Peyer's patch (tissue), 4 donors: Measurements from ENCODE around the gene SLC16A9. TPM values are rescaled to one million over a fixed set of nuclear protein-coding genes. Genes with fewer than 3 reads are reported as not detected.
"Not testable (repeated sequence)": the region's sequence is repeated elsewhere in the genome, so short reads cannot be mapped to it uniquely, and the experiment has no call there.

Source experiments
- DNase-seq, 3 donors: peaks; one replicate each; pipeline ENCODE4 v3.0.0-alpha.2; 2017 to 2019
- H3K27ac ChIP-seq, 4 donors: fragments of 200-600 bp; sonication (generic); one replicate each; pipeline ENCODE4 v1.5.1; 2016 to 2019
- H3K27me3 ChIP-seq, 2 donors: fragments of 200-600 bp; sonication (generic); one replicate each; pipeline ENCODE4 v1.5.1; 2019
- H3K36me3 ChIP-seq, 3 donors: fragments of 200-600 bp; sonication (generic); one replicate each; pipeline ENCODE4 v1.5.1; 2016 to 2019
- H3K4me1 ChIP-seq, 4 donors: fragments of 200-600 bp; sonication (generic); one replicate each; pipeline ENCODE4 v1.5.1; 2016 to 2019
- H3K4me3 ChIP-seq, 4 donors: fragments of 200-600 bp; sonication (generic); 1 replicate in 3 of 4; 2 replicates in 1 of 4; pipeline ENCODE4 v1.5.1; 2016 to 2019; ENCODE audit warnings: mild to moderate bottlenecking in 1 of 4
- H3K9me3 ChIP-seq, 4 donors: fragments of 200-600 bp; sonication (generic); one replicate each; pipeline ENCODE4 v1.5.1; 2016 to 2019; ENCODE audit warnings: mild to moderate bottlenecking in 1 of 4
- POLR2A ChIP-seq, 2 donors: fragments of 450-650 bp; IDR thresholded peaks; one replicate each; pipeline ENCODE4 v1.5.1; 2017; ENCODE audit warnings: antibody characterized with exemption in 2 of 2, mild to moderate bottlenecking in 2 of 2, moderate library complexity in 2 of 2
- total RNA-seq, 4 donors: library from RNA; depleted of rRNA; stranded (reverse); fragments of >200 nt; gene quantifications; one replicate each; pipeline ENCODE4 v1.1.0, GENCODE V29; 2016
- TF ChIP-seq, protein P1 (sequence below), 6 experiments: fragments of 450-650 bp in 4 of 6; fragments of 200-600 bp in 2 of 6; sonication (generic) in 1 of 6; IDR thresholded peaks; one replicate each; pipeline ENCODE4 v1.5.1; 2017 to 2019; ENCODE audit warnings: antibody characterized with exemption in 6 of 6, mild to moderate bottlenecking in 3 of 6, moderate library complexity in 1 of 6

The SLC16A9 gene
- total RNA-seq, 4 donors from 2014 or later, result 1.5 to 4.0 (median 2.3) TPM; not detected in 1

GRCh38 chr10:59654007-59654406 lies 55.6 kb downstream of the SLC16A9 start:
- Histone ChIP-seq H3K27me3 (no peaks in the 10 kb centered on the region), H3K4me1 (no peaks in the 10 kb centered on the region), H3K36me3 (no peaks in the 10 kb centered on the region), H3K27ac (no peak overlapping the region), H3K9me3 (no peaks in the 10 kb centered on the region), H3K4me3 (no peak overlapping the region)
- no peak for TF ChIP-seq POLR2A (IDR thresholded peaks at IDR 0.05)
- TF ChIP-seq, protein P1, sequence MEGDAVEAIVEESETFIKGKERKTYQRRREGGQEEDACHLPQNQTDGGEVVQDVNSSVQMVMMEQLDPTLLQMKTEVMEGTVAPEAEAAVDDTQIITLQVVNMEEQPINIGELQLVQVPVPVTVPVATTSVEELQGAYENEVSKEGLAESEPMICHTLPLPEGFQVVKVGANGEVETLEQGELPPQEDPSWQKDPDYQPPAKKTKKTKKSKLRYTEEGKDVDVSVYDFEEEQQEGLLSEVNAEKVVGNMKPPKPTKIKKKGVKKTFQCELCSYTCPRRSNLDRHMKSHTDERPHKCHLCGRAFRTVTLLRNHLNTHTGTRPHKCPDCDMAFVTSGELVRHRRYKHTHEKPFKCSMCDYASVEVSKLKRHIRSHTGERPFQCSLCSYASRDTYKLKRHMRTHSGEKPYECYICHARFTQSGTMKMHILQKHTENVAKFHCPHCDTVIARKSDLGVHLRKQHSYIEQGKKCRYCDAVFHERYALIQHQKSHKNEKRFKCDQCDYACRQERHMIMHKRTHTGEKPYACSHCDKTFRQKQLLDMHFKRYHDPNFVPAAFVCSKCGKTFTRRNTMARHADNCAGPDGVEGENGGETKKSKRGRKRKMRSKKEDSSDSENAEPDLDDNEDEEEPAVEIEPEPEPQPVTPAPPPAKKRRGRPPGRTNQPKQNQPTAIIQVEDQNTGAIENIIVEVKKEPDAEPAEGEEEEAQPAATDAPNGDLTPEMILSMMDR (IDR thresholded peaks at IDR 0.05), result no peak
- no peak for DNase-seq

DNA sequence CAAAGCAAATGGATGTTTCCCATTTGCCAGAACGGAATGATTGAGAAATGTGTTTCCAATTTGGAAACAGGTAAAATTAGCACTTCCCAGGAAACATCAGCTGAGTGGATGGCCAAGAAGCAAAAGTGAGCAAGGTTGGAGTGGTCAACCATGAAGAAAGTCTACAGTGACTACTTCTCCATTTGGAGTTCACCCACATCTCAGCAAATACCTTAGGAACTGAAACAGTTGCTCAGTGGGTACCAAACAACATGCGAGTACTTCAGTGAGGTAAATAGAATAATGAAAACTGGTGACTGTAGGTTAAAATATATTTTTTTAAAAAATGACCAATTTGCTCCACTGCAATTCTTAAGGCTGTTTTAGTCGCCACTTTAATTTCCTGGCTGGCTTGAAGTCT lies 57.7 kb downstream of the SLC16A9 start:
- no peaks in the 10 kb centered on the region for H3K4me1 ChIP-seq
- no peaks in the 10 kb centered on the region for H3K27me3 ChIP-seq
- TF ChIP-seq, protein P1 (IDR thresholded peaks at IDR 0.05), result no peak
- TF ChIP-seq POLR2A (IDR thresholded peaks at IDR 0.05), result no peak
- H3K27ac ChIP-seq, result no peak overlapping the region
- DNase-seq, result no peak
- H3K9me3 ChIP-seq, result no peaks in the 10 kb centered on the region
- H3K36me3 ChIP-seq, result no peaks in the 10 kb centered on the region
- H3K4me3 ChIP-seq, result no peak overlapping the region

- DNase-seq, result no peak
- Histone ChIP-seq H3K27ac (no peak overlapping the region), H3K9me3 (no peaks in the 10 kb centered on the region), H3K4me1 (no peaks in the 10 kb centered on the region), H3K4me3 (no peak overlapping the region), H3K27me3 (no peaks in the 10 kb centered on the region), H3K36me3 (no peaks in the 10 kb centered on the region)
- TF ChIP-seq POLR2A (IDR thresholded peaks at IDR 0.05), result no peak
- TF ChIP-seq, protein P1 (IDR thresholded peaks at IDR 0.05), result no peak
Observed at GRCh38 chr10:59649606-59650346, 59.9 kb downstream of the SLC16A9 start.

GRCh38 chr10:59648711-59649201 lies 60.9 kb downstream of the SLC16A9 start:
- TF ChIP-seq POLR2A (IDR thresholded peaks at IDR 0.05), result no peak
- TF ChIP-seq, protein P1 (IDR thresholded peaks at IDR 0.05), result no peak
- Histone ChIP-seq H3K4me3 (no peak overlapping the region), H3K4me1 (no peaks in the 10 kb centered on the region)

GRCh38 chr10:59644841-59645240 lies 64.8 kb downstream of the SLC16A9 start:
- TF ChIP-seq, protein P1 (IDR thresholded peaks at IDR 0.05), result no peak
- TF ChIP-seq POLR2A (IDR thresholded peaks at IDR 0.05), result no peak
- Histone ChIP-seq H3K27me3 (no peaks in the 10 kb centered on the region), H3K9me3 (no peaks in the 10 kb centered on the region), H3K36me3 (no peaks in the 10 kb centered on the region), H3K27ac (no peak overlapping the region), H3K4me1 (no peaks in the 10 kb centered on the region), H3K4me3 (no peak overlapping the region)
- DNase-seq, result no peak

More at GRCh38 chr10:59648711-59649201, 60.9 kb downstream of the SLC16A9 start:
- H3K27ac ChIP-seq, result no peak overlapping the region
- no peaks in the 10 kb centered on the region for H3K36me3 ChIP-seq
- no peaks in the 10 kb centered on the region for H3K9me3 ChIP-seq
- no peaks in the 10 kb centered on the region for H3K27me3 ChIP-seq
- no peak for DNase-seq

DNA sequence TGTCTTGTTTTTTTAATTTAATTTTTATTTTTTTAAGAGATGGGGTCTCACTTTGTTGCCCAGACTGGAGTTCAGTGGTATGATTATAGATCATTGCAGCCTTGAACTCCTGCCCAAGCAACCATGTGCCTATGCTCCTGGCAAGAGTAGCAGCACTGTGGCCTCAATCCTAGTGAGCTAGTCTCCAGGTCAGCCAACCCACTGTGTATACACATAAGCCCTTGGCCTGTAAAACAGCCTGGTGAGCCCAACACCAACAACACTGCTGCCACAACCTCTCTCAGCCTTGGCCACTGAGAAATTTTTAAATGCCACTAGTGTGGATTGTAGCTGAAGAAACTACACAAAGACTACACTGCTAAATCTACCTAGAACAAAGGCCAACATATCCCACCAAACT lies 68.0 kb downstream of the SLC16A9 start:
- not testable (repeated sequence) for H3K27me3 ChIP-seq, DNase-seq, H3K9me3 ChIP-seq, H3K27ac ChIP-seq, H3K36me3 ChIP-seq, H3K4me1 ChIP-seq, H3K4me3 ChIP-seq
